Erythroblast (primary cell): ENCODE measurements around the gene KRTAP5-4.

ENCODE experiments used
- GATA1 ChIP-seq: IDR thresholded peaks from 2 replicates; pipeline ENCODE4 v1.6.1; 2011; ENCODE audit warnings: low read depth, mild to moderate bottlenecking, control low read depth, low read length, moderate library complexity
- POLR2A ChIP-seq: IDR thresholded peaks from 2 replicates; pipeline ENCODE4 v1.6.1; 2011; ENCODE audit warnings: mild to moderate bottlenecking, low read length

DNA sequence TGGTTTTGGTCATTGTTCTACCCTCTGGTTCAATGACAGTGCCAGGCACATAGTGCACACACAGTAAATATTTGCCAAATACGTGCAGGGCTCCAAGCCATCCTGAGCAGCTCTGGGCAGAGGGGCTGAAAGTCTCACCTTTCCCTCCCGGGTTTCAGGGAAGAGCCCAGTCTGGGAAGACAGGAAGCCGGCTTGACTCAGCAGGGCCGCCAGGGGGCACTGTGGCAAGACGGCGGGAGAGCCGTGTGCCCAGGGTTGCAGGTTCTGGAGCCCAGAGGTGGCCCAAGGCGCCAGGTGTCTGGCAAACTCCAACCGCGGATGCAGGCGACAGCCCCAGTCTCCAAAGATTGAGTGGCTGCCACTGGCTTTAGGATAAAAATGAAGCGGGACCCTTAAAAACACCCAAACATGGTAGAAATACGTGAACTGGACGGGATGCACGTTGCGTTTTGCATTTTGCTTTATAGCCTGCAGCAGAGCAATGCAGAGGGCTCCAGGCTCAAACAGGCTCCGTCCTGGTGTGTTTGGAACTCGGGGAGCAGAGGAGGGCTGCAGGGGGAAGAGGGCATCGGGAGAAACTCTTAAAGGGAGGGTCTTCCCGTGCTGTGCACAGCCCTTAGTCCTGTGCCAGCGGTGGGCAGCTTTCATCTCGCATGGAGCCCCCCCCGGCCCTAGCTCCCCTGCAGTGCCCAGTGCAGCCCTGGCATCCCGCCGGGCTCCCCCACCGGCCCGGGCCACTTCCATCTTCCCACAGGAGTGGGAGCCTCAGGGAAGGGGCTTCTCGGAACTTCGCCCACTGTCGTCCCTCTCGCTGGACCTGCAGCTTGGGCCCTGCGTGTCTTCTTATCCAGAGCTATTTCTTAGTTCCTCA is 18.4 kb upstream of the KRTAP5-4 start:
- TF ChIP-seq POLR2A (no peak), GATA1 (no peak)
